NT2/D1 (cell line): ENCODE measurements around the gene TMEM158.
A peak's percentile ranks its signal among the peaks of the same experiment; 100 is the strongest.

ENCODE experiments used
- DNase-seq: peaks from one replicate; pipeline ENCODE4 v3.0.0-alpha.2; 2011; ENCODE audit warnings: low read depth, low spot score
- H3K27me3 ChIP-seq: 2 replicates; pipeline ENCODE4 v1.6.0; 2011; ENCODE audit warnings: mild to moderate bottlenecking; ENCODE audit not compliant: insufficient read length, insufficient read depth
- H3K36me3 ChIP-seq: 2 replicates; pipeline ENCODE4 v1.6.1; 2011; ENCODE audit warnings: mild to moderate bottlenecking, low read length, mixed read lengths; ENCODE audit not compliant: insufficient read depth, insufficient read length
- H3K4me1 ChIP-seq: 2 replicates; pipeline ENCODE4 v1.5.1; 2011; ENCODE audit not compliant: insufficient read depth, insufficient read length
- H3K4me3 ChIP-seq: 2 replicates; pipeline ENCODE4 v1.5.1; 2011; ENCODE audit warnings: low read depth; ENCODE audit not compliant: insufficient read length
- H3K9ac ChIP-seq: 2 replicates; pipeline ENCODE4 v1.6.0; 2011; ENCODE audit warnings: low read depth; ENCODE audit not compliant: insufficient read length
- H3K9me3 ChIP-seq: 2 replicates; pipeline ENCODE4 v1.5.1; 2011; ENCODE audit warnings: mild to moderate bottlenecking, low read length; ENCODE audit not compliant: insufficient read depth
- SUZ12 ChIP-seq: IDR thresholded peaks from 2 replicates; pipeline ENCODE4 v1.6.1; 2011; ENCODE audit not compliant: insufficient read length, insufficient read depth; ENCODE audit errors: extremely low read depth
- YY1 ChIP-seq: IDR thresholded peaks from 2 replicates; pipeline ENCODE4 v1.6.1; 2011; ENCODE audit not compliant: insufficient read length, insufficient read depth
- ZNF274 ChIP-seq: IDR thresholded peaks from 2 replicates; pipeline ENCODE4 v1.6.1; 2011; ENCODE audit warnings: mild to moderate bottlenecking, low read depth, low read length

The TMEM158 gene

DNA sequence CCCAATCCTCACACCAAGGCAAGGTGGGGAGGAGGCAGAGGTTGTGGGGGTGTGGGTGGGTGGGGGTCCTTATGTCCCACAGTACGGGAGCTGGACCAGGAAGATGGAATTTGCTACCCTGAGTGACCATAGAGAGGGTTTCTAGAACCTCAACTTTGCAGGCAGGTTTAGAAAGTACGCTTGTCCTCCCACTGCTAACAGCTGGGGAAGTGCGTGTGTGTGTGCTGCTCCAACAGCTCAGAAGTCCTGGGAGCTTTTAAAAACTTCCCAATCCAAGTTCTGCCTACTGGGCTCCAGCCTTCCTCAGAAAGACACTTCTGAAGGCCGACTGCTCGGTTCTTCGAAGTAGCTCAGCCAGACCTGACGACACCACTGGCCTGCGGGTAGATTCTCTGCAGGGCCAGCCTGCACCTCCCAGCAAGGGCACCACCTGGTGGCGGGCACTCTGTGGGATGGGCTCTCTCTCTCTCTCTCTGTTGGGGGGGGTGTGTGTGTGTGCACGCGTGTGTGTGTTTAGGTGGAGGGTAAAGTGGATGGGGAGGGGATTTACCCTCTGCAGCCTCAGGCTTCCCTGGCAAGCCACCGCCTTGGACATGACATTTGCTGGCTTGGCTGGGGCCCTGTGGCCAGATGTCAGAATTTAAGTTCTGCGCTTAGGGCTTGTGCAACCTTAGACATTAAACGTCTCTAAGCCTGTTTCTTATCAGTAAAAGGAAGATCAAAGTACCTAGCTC, 15.6 kb downstream of the TMEM158 start:
- no peaks in the 10 kb centered on the region for H3K9me3 ChIP-seq
- H3K4me1 ChIP-seq, result peaks cover 2% of the 10 kb centered on the region
- H3K36me3 ChIP-seq, result no peaks in the 10 kb centered on the region
- TF ChIP-seq SUZ12 (no peak), YY1 (no peak), ZNF274 (no peak)
- no peak overlapping the region for H3K4me3 ChIP-seq
- no peaks in the 10 kb centered on the region for H3K27me3 ChIP-seq
- no peak overlapping the region for H3K9ac ChIP-seq
- DNase-seq, result peak; percentile 66

- Histone ChIP-seq H3K4me3 (no peak overlapping the region), H3K9me3 (no peaks in the 10 kb centered on the region), H3K36me3 (no peaks in the 10 kb centered on the region), H3K27me3 (no peaks in the 10 kb centered on the region), H3K9ac (no peak overlapping the region), H3K4me1 (no peaks in the 10 kb centered on the region)
- no peak for DNase-seq
- TF ChIP-seq ZNF274 (no peak), YY1 (no peak), SUZ12 (no peak)
These were observed 16.6 kb downstream of the TMEM158 start for GRCh38 chr3:45209526-45209925.

DNA sequence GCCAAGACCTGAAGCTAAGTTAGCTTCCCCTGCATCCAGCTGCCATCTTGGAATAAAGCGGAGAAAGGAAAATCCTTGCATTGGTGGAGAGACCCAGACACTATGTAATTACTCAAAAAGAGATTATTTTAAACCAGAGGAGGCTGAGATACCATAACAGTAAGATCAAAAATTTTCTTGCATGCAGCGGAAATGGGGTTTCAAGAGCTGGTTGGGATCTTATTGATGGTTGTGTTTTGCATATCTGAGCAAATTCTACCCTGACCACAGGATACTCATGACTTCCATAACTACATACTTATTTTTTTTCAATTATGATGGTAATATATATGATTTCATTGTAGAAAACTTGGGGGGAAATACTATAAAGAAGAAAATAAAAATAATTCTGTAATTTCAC, 17.5 kb downstream of the TMEM158 start:
- Histone ChIP-seq H3K4me1 (no peaks in the 10 kb centered on the region), H3K4me3 (no peak overlapping the region), H3K36me3 (no peaks in the 10 kb centered on the region), H3K9ac (no peak overlapping the region), H3K27me3 (no peaks in the 10 kb centered on the region), H3K9me3 (no peaks in the 10 kb centered on the region)
- no peak for TF ChIP-seq ZNF274
- no peak for TF ChIP-seq YY1
- TF ChIP-seq SUZ12, result no peak
- DNase-seq, result no peak

DNA sequence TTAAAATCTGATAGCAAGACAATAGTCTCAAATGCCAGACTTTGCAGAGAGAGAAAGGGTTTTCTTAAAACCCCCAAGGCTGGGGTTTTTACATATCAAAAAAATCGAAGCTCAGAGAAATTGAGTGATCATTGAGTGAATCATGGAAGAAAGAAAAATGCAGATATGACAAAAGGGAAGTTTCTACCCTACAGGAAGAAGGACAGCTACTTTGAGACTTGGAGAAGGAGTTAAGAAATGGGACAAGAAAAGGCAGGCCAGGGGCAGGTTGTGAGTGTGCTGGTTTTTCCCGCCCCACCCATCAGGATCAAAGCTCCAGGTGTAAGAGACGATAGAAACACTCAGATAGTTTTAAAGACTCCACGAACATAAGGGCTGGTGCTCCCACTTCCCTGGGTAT, 18.6 kb downstream of the TMEM158 start:
- Histone ChIP-seq H3K4me3 (no peak overlapping the region), H3K9me3 (no peaks in the 10 kb centered on the region), H3K4me1 (no peaks in the 10 kb centered on the region), H3K27me3 (no peaks in the 10 kb centered on the region), H3K36me3 (no peaks in the 10 kb centered on the region), H3K9ac (no peak overlapping the region)
- TF ChIP-seq YY1, result no peak
- no peak for DNase-seq

GRCh38 chr3:45205126-45205525, 21.0 kb downstream of the TMEM158 start:
- TF ChIP-seq YY1, result no peak
- no peak for TF ChIP-seq ZNF274
- no peak for TF ChIP-seq SUZ12
- Histone ChIP-seq H3K4me3 (no peak overlapping the region), H3K27me3 (no peaks in the 10 kb centered on the region)

DNA sequence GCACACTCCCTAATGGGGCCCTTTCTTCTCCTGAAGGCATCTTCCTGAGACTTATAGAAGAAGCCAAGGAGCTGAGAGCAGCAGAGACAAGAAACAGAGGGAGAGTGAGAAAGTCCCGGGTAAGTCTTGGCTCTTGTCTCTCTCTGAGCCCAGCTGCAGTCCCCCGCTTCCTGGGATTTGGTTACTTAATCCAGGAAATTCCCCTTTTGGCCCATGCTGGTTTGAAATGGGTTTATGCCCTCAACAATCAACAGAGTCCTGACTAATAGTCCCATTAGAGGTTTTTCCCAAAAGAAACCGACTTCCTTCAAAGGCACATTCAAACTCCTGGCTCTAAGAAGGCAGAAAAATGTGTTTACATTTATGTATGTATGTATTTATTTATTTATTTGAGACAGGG, 22.0 kb downstream of the TMEM158 start:
- Histone ChIP-seq H3K9me3 (no peaks in the 10 kb centered on the region), H3K4me1 (peaks cover 3% of the 10 kb centered on the region), H3K9ac (no peak overlapping the region), H3K36me3 (no peaks in the 10 kb centered on the region), H3K4me3 (no peak overlapping the region), H3K27me3 (no peaks in the 10 kb centered on the region)
- DNase-seq, result no peak
- no peak for TF ChIP-seq ZNF274
- TF ChIP-seq YY1, result no peak
- no peak for TF ChIP-seq SUZ12

More at GRCh38 chr3:45205126-45205525, 21.0 kb downstream of the TMEM158 start:
- H3K9me3 ChIP-seq, result no peaks in the 10 kb centered on the region
- H3K4me1 ChIP-seq, result no peaks in the 10 kb centered on the region
- H3K36me3 ChIP-seq, result no peaks in the 10 kb centered on the region
- H3K9ac ChIP-seq, result no peak overlapping the region
- no peak for DNase-seq

DNA sequence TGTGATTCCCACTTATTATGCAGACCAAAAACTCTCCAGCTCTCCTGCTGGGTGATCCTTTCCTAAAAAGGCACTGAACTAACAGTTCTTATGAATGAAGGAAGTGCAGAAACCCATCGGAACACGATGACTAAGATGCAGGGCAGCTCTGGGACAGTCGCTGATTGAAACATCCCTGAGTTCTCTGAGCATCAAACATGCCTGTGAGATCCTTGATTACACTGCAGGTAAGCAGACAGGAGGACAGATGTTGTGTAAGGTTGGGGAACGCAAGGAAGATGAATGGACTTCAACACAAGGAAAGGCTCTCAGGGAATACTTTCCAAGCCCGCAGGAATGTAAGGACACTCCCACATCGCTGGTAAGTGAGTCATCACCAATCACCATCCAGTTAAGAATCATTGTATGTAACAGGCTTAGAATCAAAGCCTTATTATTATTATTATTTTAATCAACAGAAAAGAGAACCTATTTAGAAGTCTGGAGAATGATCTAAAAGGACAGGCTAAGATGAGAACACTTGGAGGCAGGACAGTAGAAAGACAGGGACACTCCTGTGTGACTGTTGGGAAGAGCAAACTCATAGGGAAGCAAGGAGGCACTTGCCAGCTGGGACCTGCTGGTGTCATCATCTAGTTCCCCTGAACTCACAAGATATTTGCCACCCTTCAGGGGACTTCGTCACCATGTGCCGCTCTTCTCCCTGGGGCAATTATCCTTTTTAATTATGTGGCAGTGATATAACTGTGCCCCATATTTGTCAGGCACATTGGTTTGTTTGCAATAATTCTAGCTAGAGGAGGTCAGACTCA, 26.0 kb downstream of the TMEM158 start:
- no peaks in the 10 kb centered on the region for H3K27me3 ChIP-seq
- H3K9ac ChIP-seq, result no peak overlapping the region
- H3K4me3 ChIP-seq, result no peak overlapping the region
- peaks cover 3% of the 10 kb centered on the region for H3K4me1 ChIP-seq
- no peaks in the 10 kb centered on the region for H3K9me3 ChIP-seq
- DNase-seq, result peak; percentile 59
- no peaks in the 10 kb centered on the region for H3K36me3 ChIP-seq
- TF ChIP-seq YY1 (no peak), SUZ12 (no peak), ZNF274 (no peak)
